IgD-negative memory B cell (primary cell): ENCODE data around the gene BMPR1B. TPM values are rescaled to one million over a fixed set of nuclear protein-coding genes. Genes with fewer than 3 reads are reported as not detected.
A peak's percentile ranks its signal among the peaks of the same experiment; 100 is the strongest.
"Not testable (repeated sequence)": the region's sequence is repeated elsewhere in the genome, so short reads cannot be mapped to it uniquely, and the experiment has no call there.

Experiments
- H3K27ac Mint-ChIP-seq, 3 donors: one replicate each; pipeline ENCODE4 v1.8.0; 2020 to 2022; ENCODE audit warnings: mild to moderate bottlenecking in 3 of 3, mixed read lengths in 3 of 3, moderate library complexity in 1 of 3
- H3K27me3 Mint-ChIP-seq: one replicate; pipeline ENCODE4 v1.8.0; 2021; ENCODE audit warnings: mixed read lengths
- H3K36me3 Mint-ChIP-seq: one replicate; pipeline ENCODE4 v1.8.0; 2020; ENCODE audit warnings: mild to moderate bottlenecking, mixed read lengths
- H3K4me1 Mint-ChIP-seq, 3 donors: one replicate each; pipeline ENCODE4 v1.8.0; 2020 to 2022; ENCODE audit warnings: mixed read lengths in 3 of 3, mild to moderate bottlenecking in 1 of 3
- H3K4me3 Mint-ChIP-seq, 4 donors: one replicate each; pipeline ENCODE4 v1.8.0; 2020 to 2022; ENCODE audit warnings: mild to moderate bottlenecking in 4 of 4, mixed read lengths in 4 of 4, moderate library complexity in 3 of 4
- H3K9me3 Mint-ChIP-seq, 3 donors: one replicate each; pipeline ENCODE4 v1.8.0; 2020 to 2021; ENCODE audit warnings: mixed read lengths in 3 of 3, mild to moderate bottlenecking in 1 of 3
- polyA plus RNA-seq: library from polyadenylated mRNA; unstranded; fragments of 300-500 nt; fragmentation: Illumina TruSeq; gene quantifications from one replicate; pipeline ENCODE4 v1.2.3, GENCODE V29; 2021

Gene BMPR1B
- polyA plus RNA-seq, 1 donor from 2014 or later = not detected

GRCh38 chr4:95061220-95061619 is 303.5 kb downstream of the BMPR1B start:
- Mint-ChIP-seq H3K27ac (no peak overlapping the region), H3K9me3 (no peaks in the 10 kb centered on the region), H3K4me3 (no peak overlapping the region), H3K27me3 (no peaks in the 10 kb centered on the region), H3K4me1 (no peaks in the 10 kb centered on the region), H3K36me3 (no peaks in the 10 kb centered on the region)

GRCh38 chr4:95061801-95062200 is 304.0 kb downstream of the BMPR1B start:
- H3K27ac Mint-ChIP-seq = not testable (repeated sequence)

GRCh38 chr4:95066050-95066449 is 308.3 kb downstream of the BMPR1B start:
- Mint-ChIP-seq H3K27me3 (no peaks in the 10 kb centered on the region), H3K4me3 (no peak overlapping the region), H3K36me3 (no peaks in the 10 kb centered on the region), H3K27ac (no peak overlapping the region), H3K4me1 (no peaks in the 10 kb centered on the region), H3K9me3 (peaks cover 0 to 3% (median 3%) of the 10 kb centered on the region in 3 donors)

More at GRCh38 chr4:95061801-95062200, 304.0 kb downstream of the BMPR1B start:
- not testable (repeated sequence) for H3K27me3 Mint-ChIP-seq, H3K9me3 Mint-ChIP-seq, H3K4me1 Mint-ChIP-seq, H3K4me3 Mint-ChIP-seq, H3K36me3 Mint-ChIP-seq

- H3K4me1 Mint-ChIP-seq = no peaks in the 10 kb centered on the region
- H3K36me3 Mint-ChIP-seq = no peaks in the 10 kb centered on the region
- no peak overlapping the region for H3K27ac Mint-ChIP-seq
- peaks cover 2 to 6% (median 3%) of the 10 kb centered on the region in 3 donors for H3K9me3 Mint-ChIP-seq
- H3K27me3 Mint-ChIP-seq = no peaks in the 10 kb centered on the region
- H3K4me3 Mint-ChIP-seq = no peak overlapping the region
Measured at GRCh38 chr4:95068401-95068800, 310.6 kb downstream of the BMPR1B start.

GRCh38 chr4:95068818-95069478 is 311.2 kb downstream of the BMPR1B start:
- Mint-ChIP-seq H3K27me3 (no peaks in the 10 kb centered on the region), H3K4me3 (no peak overlapping the region), H3K36me3 (no peaks in the 10 kb centered on the region), H3K9me3 (peaks cover 2 to 6% (median 3%) of the 10 kb centered on the region in 3 donors), H3K27ac (no peak overlapping the region), H3K4me1 (no peaks in the 10 kb centered on the region)

GRCh38 chr4:95071851-95072250 is 314.1 kb downstream of the BMPR1B start:
- Mint-ChIP-seq H3K27me3 (no peaks in the 10 kb centered on the region), H3K4me1 (no peaks in the 10 kb centered on the region), H3K4me3 (no peak overlapping the region), H3K27ac (no peak overlapping the region), H3K36me3 (no peaks in the 10 kb centered on the region), H3K9me3 (peaks cover 2 to 6% (median 3%) of the 10 kb centered on the region in 3 donors)

- Mint-ChIP-seq H3K4me1 (no peaks in the 10 kb centered on the region), H3K36me3 (no peaks in the 10 kb centered on the region), H3K4me3 (no peak overlapping the region), H3K27me3 (no peaks in the 10 kb centered on the region), H3K9me3 (peaks cover 0 to 3% (median 2%) of the 10 kb centered on the region in 3 donors), H3K27ac (no peak overlapping the region)
Measured at GRCh38 chr4:95073646-95074045, 315.9 kb downstream of the BMPR1B start.

GRCh38 chr4:95077864-95078263 is 320.1 kb downstream of the BMPR1B start:
- Mint-ChIP-seq H3K27ac (no peak overlapping the region), H3K4me1 (no peaks in the 10 kb centered on the region), H3K36me3 (no peaks in the 10 kb centered on the region), H3K4me3 (no peak overlapping the region), H3K9me3 (no peaks in the 10 kb centered on the region), H3K27me3 (no peaks in the 10 kb centered on the region)

- H3K4me1 Mint-ChIP-seq = peaks cover 0 to 2% (median 0%) of the 10 kb centered on the region in 3 donors
- H3K36me3 Mint-ChIP-seq = no peaks in the 10 kb centered on the region
- no peaks in the 10 kb centered on the region for H3K9me3 Mint-ChIP-seq
- no peaks in the 10 kb centered on the region for H3K27me3 Mint-ChIP-seq
- H3K27ac Mint-ChIP-seq = no peak overlapping the region
- H3K4me3 Mint-ChIP-seq = no peak overlapping the region
Measured at GRCh38 chr4:95080969-95081368, 323.2 kb downstream of the BMPR1B start.

GRCh38 chr4:95084584-95084983 is 326.8 kb downstream of the BMPR1B start:
- peaks cover 0 to 2% (median 0%) of the 10 kb centered on the region in 3 donors for H3K4me1 Mint-ChIP-seq
- H3K27ac Mint-ChIP-seq = no peak overlapping the region
- H3K9me3 Mint-ChIP-seq = peaks cover 0 to 3% (median 2%) of the 10 kb centered on the region in 3 donors
- no peak overlapping the region for H3K4me3 Mint-ChIP-seq
- H3K27me3 Mint-ChIP-seq = no peaks in the 10 kb centered on the region
- no peaks in the 10 kb centered on the region for H3K36me3 Mint-ChIP-seq

- Mint-ChIP-seq H3K9me3 (peaks cover 0 to 3% (median 2%) of the 10 kb centered on the region in 3 donors), H3K4me1 (peaks cover 0 to 2% (median 0%) of the 10 kb centered on the region in 3 donors), H3K4me3 (no peak overlapping the region), H3K27ac (no peak overlapping the region), H3K36me3 (no peaks in the 10 kb centered on the region), H3K27me3 (no peaks in the 10 kb centered on the region)
Measured at GRCh38 chr4:95085124-95085833, 327.5 kb downstream of the BMPR1B start.

GRCh38 chr4:95086551-95086950 is 328.8 kb downstream of the BMPR1B start:
- Mint-ChIP-seq H3K27ac (no peak overlapping the region), H3K9me3 (peaks cover 0 to 3% (median 2%) of the 10 kb centered on the region in 3 donors), H3K4me3 (no peak overlapping the region), H3K27me3 (no peaks in the 10 kb centered on the region), H3K4me1 (peaks cover 0 to 2% (median 0%) of the 10 kb centered on the region in 3 donors), H3K36me3 (no peaks in the 10 kb centered on the region)

- peak overlapping the region in 1 of 3 donors; percentile 74 for H3K27ac Mint-ChIP-seq
- peaks cover 0 to 2% (median 0%) of the 10 kb centered on the region in 3 donors for H3K4me1 Mint-ChIP-seq
- no peaks in the 10 kb centered on the region for H3K27me3 Mint-ChIP-seq
- H3K36me3 Mint-ChIP-seq = no peaks in the 10 kb centered on the region
- no peak overlapping the region for H3K4me3 Mint-ChIP-seq
- H3K9me3 Mint-ChIP-seq = peaks cover 0 to 3% (median 2%) of the 10 kb centered on the region in 3 donors
Measured at GRCh38 chr4:95087657-95088455, 330.1 kb downstream of the BMPR1B start.

GRCh38 chr4:95091272-95091671 is 333.5 kb downstream of the BMPR1B start:
- peaks cover 2% of the 10 kb centered on the region for H3K36me3 Mint-ChIP-seq
- H3K9me3 Mint-ChIP-seq = peaks cover 0 to 3% (median 2%) of the 10 kb centered on the region in 3 donors
- peaks cover 0 to 1% (median 0%) of the 10 kb centered on the region in 3 donors for H3K4me1 Mint-ChIP-seq
- no peaks in the 10 kb centered on the region for H3K27me3 Mint-ChIP-seq
- no peak overlapping the region for H3K27ac Mint-ChIP-seq
- H3K4me3 Mint-ChIP-seq = no peak overlapping the region

GRCh38 chr4:95092766-95093165 is 335.0 kb downstream of the BMPR1B start:
- no peak overlapping the region for H3K27ac Mint-ChIP-seq
- H3K4me1 Mint-ChIP-seq = peaks cover 0 to 1% (median 0%) of the 10 kb centered on the region in 3 donors
- H3K4me3 Mint-ChIP-seq = no peak overlapping the region
- no peaks in the 10 kb centered on the region for H3K27me3 Mint-ChIP-seq
- H3K9me3 Mint-ChIP-seq = peaks cover 0 to 2% (median 0%) of the 10 kb centered on the region in 3 donors
- peaks cover 2% of the 10 kb centered on the region for H3K36me3 Mint-ChIP-seq
